G401 (cell line): ENCODE data around the gene CACNA2D4. TPM values are rescaled to one million over a fixed set of nuclear protein-coding genes. Genes with fewer than 3 reads are reported as not detected.
"Not testable (repeated sequence)": the region's sequence is repeated elsewhere in the genome, so short reads cannot be mapped to it uniquely, and the experiment has no call there.

Experiments used
- DNase-seq: peaks from one replicate; pipeline ENCODE4 v3.0.0-alpha.2; 2015; ENCODE audit warnings: low spot score
- in situ Hi-C: cut with HindIII; loops from 2 replicates; pipeline ENCODE4 v1.10.0; 2016; ENCODE audit warnings: low sequenced_read_pairs, mixed read lengths
- total RNA-seq: library from RNA; depleted of rRNA; stranded (reverse); fragments of >200 nt; shearing (Covaris generic); gene quantifications from 2 replicates; pipeline ENCODE4 v1.2.3, GENCODE V29; 2014; rRNA removed

CACNA2D4 gene, protein sequence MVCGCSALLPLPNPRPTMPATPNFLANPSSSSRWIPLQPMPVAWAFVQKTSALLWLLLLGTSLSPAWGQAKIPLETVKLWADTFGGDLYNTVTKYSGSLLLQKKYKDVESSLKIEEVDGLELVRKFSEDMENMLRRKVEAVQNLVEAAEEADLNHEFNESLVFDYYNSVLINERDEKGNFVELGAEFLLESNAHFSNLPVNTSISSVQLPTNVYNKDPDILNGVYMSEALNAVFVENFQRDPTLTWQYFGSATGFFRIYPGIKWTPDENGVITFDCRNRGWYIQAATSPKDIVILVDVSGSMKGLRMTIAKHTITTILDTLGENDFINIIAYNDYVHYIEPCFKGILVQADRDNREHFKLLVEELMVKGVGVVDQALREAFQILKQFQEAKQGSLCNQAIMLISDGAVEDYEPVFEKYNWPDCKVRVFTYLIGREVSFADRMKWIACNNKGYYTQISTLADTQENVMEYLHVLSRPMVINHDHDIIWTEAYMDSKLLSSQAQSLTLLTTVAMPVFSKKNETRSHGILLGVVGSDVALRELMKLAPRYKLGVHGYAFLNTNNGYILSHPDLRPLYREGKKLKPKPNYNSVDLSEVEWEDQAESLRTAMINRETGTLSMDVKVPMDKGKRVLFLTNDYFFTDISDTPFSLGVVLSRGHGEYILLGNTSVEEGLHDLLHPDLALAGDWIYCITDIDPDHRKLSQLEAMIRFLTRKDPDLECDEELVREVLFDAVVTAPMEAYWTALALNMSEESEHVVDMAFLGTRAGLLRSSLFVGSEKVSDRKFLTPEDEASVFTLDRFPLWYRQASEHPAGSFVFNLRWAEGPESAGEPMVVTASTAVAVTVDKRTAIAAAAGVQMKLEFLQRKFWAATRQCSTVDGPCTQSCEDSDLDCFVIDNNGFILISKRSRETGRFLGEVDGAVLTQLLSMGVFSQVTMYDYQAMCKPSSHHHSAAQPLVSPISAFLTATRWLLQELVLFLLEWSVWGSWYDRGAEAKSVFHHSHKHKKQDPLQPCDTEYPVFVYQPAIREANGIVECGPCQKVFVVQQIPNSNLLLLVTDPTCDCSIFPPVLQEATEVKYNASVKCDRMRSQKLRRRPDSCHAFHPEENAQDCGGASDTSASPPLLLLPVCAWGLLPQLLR
- total RNA-seq, result 4.4 TPM in 1 of 2 replicates, not detected in the other

GRCh38 chr12:1918081-1918883 is at the start of gene CACNA2D4:
Gene CACNA2D4, minus strand, starts transcription at chr12:1918652. Its CDS starts 179 bp downstream, at chr12:1918473.
- in situ Hi-C loops, result no loop called here
- DNase-seq, result no peak

GRCh38 chr12:1966561-1967226 is 48.2 kb upstream of the CACNA2D4 start:
- in situ Hi-C loops, result no loop called here
- DNase-seq, result no peak

DNA sequence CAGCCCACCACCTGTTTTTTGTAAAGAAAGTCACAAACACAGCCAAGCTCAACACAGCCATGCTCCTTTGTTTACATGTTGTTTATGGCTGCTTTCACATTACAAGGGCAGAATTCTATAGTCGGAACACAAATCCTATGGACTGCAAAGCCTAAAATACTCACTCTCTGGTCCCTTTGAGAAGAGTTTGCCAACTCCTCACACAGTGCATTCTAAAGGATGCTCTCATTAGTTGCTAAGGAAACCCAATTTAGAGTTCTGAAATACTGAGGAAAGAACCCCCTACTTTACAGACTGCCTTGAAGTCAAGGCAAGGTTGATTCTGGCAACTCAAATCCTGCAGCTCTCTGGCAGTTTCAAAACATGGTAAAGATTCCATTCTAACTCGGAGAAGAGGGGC is 47.5 kb upstream of the CACNA2D4 start:
- no peak for DNase-seq
- in situ Hi-C loops, result no loop called here

DNA sequence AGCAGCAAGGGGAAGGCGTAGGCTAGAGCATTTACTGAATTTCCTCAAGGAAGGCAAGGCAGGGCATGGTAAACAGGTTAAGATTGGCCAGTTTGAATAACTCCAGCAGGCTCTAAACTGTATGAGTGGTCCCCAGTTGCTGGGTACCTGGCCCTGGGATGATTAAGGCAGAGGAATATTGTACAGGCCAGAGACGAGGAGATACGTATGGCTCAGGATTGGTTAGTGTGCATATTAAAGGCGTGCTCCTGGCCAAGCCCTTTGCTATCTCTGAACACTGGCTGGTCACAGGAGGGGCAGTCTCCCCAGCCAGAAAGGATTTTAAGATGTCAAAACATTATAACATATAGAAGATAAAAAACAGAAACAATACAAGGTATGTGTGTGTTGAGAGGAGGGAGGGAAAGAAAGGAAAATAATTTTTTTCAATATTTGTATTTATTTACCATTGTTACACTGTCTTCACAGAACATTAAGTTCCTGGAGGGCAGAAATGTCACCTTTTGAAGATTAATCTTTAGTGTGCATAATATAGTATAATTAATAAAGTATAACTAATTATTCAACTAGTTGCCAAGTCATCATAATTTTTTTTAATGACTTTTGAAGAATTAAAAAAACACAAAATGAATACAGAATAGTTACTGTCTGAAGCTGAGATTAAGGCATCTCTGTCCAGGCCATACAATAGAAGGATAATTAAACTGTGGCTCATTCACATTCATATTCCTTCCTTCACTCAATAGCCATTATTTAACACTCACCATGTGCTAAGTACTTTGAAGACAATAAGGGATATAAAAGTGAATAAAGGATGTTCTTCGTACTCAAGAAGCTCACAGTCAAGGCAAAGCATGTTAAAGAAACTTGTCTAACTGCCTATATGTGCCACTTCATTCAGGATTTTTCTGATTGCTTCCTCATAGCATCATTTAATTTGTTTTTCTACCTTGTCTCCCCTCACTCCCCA is 43.9 kb upstream of the CACNA2D4 start:
- no peak for DNase-seq
- in situ Hi-C loops, result no loop called here

GRCh38 chr12:1956716-1957115 is 38.3 kb upstream of the CACNA2D4 start:
- no peak for DNase-seq
- in situ Hi-C loops, result no loop called here

GRCh38 chr12:1949771-1950470 is 31.5 kb upstream of the CACNA2D4 start:
- in situ Hi-C loops, result no loop called here
- no peak for DNase-seq

DNA sequence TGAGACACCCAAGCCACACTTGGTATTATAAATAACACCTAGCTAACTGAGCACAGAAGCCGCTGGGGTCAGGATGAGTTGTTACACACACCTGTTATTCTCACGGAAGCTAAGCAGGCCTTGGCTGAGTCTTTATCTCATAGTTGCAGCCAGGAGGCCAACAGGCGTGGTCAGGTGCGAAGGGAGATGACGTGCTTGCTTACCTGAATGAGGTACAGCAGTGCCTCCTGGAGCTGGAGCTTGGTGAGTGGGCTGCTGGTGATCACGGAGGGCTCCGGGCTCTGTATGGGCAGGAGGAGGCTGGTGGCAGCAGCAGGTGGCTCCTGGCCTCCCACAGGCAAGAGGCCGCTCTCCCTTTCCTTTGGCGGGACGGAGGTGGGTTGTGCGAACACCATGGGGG is 30.4 kb upstream of the CACNA2D4 start:
- DNase-seq, result no peak
- in situ Hi-C loops, result no loop called here

DNA sequence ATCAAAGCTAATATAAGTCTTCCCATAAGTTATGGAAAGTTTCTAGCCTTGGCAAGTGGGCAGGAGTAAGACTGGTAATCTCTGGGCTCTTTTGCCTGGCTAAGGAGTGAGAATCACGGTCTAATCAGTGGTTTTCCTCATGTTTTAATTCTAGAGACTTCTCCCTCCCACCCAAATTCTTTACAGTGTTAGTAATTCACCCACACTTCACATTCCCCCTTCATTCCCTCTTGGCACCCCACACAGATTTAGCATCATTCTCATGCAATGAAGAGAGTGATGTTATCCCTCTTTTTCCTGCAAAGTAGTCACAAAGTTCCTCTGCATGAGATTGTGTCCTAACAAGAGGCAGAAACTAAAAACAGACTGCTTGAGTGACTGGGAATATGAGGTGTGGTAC is 28.6 kb upstream of the CACNA2D4 start:
- in situ Hi-C loops, result no loop called here
- DNase-seq, result no peak

- in situ Hi-C loops, result no loop called here
- DNase-seq, result no peak
Measured at GRCh38 chr12:1946296-1946695, 27.8 kb upstream of the CACNA2D4 start.

DNA sequence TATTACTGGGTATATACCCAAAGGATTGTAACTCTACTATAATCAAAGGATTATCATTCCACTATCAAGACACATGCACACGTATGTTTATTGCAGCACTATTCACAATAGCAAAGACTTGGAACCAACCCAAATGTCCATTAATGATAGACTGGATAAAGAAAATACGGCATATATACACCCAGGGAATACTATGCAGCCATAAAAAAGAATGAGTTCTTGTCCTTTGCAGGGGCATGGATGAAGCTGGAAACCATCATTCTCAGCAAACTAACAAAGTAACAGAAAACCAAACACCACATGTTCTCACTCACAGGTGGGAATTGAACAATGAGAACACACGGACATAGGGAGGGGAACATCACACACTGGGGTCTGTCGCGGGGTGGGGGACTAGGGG is 27.1 kb upstream of the CACNA2D4 start:
- DNase-seq, in situ Hi-C loops: not testable (repeated sequence)

- peak; percentile 88 for DNase-seq
- in situ Hi-C loops, result no loop called here
Measured at GRCh38 chr12:1939801-1940607, 21.6 kb upstream of the CACNA2D4 start.

DNA sequence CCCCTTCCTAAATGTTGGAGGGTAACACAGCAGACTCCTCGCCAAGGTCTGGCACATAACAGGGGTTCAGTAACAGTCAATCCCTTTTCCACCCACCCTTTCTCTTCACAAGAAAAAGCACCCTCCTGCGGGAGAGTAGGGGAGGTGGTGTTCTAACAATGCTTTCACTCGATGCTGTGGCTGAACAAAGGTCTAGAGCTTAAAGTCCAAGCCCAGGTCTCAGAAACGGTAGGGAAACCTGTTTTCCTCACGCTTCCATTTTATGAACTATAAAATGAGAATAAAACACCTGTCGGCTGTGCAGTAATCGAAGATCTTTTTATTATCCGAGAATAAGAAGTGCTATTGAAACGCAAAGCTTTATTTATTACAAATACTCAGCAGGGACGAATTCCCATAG is 20.9 kb upstream of the CACNA2D4 start:
- in situ Hi-C loops, result no loop called here
- no peak for DNase-seq

- DNase-seq, result no peak
- in situ Hi-C loops, result no loop called here
Measured at GRCh38 chr12:1937481-1938224, 19.2 kb upstream of the CACNA2D4 start.

GRCh38 chr12:1936406-1937320 is 18.2 kb upstream of the CACNA2D4 start:
- DNase-seq, result peak; percentile 85
- in situ Hi-C loops, result no loop called here
